Measurements from ENCODE around the gene PAQR8. TPM values are rescaled to one million over a fixed set of nuclear protein-coding genes. Genes with fewer than 3 reads are reported as not detected.

PAQR8 gene
- total and polyA plus RNA-seq, 2 of the 13 experiments (the other 11 are each of a cell fraction or from before 2014, with no cell fraction given): 37.7 to 50.7 TPM

DNA sequence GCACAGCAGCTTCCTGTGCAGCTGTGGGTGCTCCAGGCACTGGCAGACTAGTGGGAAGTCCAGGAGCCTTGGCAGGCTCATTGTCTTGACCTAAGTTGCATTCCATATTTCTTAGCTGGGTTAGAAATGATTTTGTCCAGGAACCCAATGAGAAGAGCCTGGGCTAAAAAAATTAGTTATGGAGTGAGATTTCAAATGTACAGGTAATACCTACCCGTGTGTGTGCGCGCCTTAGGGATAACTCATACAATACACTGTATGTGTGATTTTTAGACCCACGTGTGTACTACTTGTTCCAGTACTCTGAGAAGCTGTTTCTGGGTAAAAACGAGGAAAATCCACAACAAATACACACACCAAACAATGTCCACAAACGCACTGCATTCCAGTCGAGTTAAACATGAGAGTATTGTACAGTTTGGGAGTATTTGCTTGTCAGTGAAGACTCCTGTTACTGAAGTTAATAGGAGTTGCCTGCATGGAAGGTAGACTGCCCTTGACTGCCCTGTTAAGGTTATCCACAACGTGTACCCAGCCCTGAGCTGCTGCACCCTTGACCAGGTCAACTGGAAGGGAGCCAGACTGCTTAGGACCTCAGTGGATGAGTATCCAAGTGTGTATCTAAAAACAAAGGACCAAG lies 1.4 kb downstream of the PAQR8 start (continued):
- TF ChIP-seq, protein P1, sequence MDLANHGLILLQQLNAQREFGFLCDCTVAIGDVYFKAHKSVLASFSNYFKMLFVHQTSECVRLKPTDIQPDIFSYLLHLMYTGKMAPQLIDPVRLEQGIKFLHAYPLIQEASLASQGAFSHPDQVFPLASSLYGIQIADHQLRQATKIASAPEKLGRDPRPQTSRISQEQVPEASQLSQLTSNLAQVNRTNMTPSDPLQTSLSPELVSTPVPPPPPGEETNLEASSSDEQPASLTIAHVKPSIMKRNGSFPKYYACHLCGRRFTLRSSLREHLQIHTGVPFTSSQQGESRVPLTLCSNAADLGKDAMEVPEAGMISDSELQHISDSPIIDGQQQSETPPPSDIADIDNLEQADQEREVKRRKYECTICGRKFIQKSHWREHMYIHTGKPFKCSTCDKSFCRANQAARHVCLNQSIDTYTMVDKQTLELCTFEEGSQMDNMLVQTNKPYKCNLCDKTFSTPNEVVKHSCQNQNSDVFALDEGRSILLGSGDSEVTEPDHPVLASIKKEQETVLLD (CRISPR knock-in tag; IDR thresholded peaks at IDR 0.05; ENCODE audit: low read depth): no peak
- no peak for TF ChIP-seq ETV5 (CRISPR knock-in tag; IDR thresholded peaks at IDR 0.05; ENCODE audit: borderline replicate concordance)
- TF ChIP-seq TCF7L2 (IDR thresholded peaks at IDR 0.05; ENCODE audit: low read depth, low read length): no peak
- no peak for TF ChIP-seq ZNF235 (CRISPR knock-in tag; IDR thresholded peaks at IDR 0.05; ENCODE audit: borderline replicate concordance)
- TF ChIP-seq MIER3 (CRISPR knock-in tag; IDR thresholded peaks at IDR 0.05; ENCODE audit: borderline replicate concordance): peak; percentile 76; the same call in 1 of the 2 replicates
- TF ChIP-seq MXD4 (CRISPR knock-in tag; IDR thresholded peaks at IDR 0.05): no peak; the same call in 1 of the 2 replicates
- peak; percentile 19; the same call in 1 of the 2 replicates for TF ChIP-seq STAG1 (CRISPR knock-in tag; IDR thresholded peaks at IDR 0.05)
- TF ChIP-seq, protein P2, sequence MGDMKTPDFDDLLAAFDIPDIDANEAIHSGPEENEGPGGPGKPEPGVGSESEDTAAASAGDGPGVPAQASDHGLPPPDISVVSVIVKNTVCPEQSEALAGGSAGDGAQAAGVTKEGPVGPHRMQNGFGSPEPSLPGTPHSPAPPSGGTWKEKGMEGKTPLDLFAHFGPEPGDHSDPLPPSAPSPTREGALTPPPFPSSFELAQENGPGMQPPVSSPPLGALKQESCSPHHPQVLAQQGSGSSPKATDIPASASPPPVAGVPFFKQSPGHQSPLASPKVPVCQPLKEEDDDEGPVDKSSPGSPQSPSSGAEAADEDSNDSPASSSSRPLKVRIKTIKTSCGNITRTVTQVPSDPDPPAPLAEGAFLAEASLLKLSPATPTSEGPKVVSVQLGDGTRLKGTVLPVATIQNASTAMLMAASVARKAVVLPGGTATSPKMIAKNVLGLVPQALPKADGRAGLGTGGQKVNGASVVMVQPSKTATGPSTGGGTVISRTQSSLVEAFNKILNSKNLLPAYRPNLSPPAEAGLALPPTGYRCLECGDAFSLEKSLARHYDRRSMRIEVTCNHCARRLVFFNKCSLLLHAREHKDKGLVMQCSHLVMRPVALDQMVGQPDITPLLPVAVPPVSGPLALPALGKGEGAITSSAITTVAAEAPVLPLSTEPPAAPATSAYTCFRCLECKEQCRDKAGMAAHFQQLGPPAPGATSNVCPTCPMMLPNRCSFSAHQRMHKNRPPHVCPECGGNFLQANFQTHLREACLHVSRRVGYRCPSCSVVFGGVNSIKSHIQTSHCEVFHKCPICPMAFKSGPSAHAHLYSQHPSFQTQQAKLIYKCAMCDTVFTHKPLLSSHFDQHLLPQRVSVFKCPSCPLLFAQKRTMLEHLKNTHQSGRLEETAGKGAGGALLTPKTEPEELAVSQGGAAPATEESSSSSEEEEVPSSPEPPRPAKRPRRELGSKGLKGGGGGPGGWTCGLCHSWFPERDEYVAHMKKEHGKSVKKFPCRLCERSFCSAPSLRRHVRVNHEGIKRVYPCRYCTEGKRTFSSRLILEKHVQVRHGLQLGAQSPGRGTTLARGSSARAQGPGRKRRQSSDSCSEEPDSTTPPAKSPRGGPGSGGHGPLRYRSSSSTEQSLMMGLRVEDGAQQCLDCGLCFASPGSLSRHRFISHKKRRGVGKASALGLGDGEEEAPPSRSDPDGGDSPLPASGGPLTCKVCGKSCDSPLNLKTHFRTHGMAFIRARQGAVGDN (CRISPR knock-in tag; IDR thresholded peaks at IDR 0.05): no peak
- no peak for TF ChIP-seq ZNF468 (CRISPR knock-in tag; IDR thresholded peaks at IDR 0.05)
- TF ChIP-seq, protein P3, sequence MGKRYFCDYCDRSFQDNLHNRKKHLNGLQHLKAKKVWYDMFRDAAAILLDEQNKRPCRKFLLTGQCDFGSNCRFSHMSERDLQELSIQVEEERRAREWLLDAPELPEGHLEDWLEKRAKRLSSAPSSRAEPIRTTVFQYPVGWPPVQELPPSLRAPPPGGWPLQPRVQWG (CRISPR knock-in tag; IDR thresholded peaks at IDR 0.05; ENCODE audit: borderline replicate concordance, low read depth): no peak
- TF ChIP-seq, protein P4, sequence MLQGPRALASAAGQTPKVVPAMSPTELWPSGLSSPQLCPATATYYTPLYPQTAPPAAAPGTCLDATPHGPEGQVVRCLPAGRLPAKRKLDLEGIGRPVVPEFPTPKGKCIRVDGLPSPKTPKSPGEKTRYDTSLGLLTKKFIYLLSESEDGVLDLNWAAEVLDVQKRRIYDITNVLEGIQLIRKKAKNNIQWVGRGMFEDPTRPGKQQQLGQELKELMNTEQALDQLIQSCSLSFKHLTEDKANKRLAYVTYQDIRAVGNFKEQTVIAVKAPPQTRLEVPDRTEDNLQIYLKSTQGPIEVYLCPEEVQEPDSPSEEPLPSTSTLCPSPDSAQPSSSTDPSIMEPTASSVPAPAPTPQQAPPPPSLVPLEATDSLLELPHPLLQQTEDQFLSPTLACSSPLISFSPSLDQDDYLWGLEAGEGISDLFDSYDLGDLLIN (CRISPR knock-in tag; IDR thresholded peaks at IDR 0.05; ENCODE audit: borderline replicate concordance): no peak
- TF ChIP-seq ZNF101 (CRISPR knock-in tag; IDR thresholded peaks at IDR 0.05; ENCODE audit: borderline replicate concordance, low read depth): no peak
- no peak for TF ChIP-seq NPAS2 (CRISPR knock-in tag; IDR thresholded peaks at IDR 0.05; ENCODE audit: borderline replicate concordance)
- TF ChIP-seq CBX1 (IDR thresholded peaks at IDR 0.05; ENCODE audit: low read depth): no peak
- TF ChIP-seq, protein P5, sequence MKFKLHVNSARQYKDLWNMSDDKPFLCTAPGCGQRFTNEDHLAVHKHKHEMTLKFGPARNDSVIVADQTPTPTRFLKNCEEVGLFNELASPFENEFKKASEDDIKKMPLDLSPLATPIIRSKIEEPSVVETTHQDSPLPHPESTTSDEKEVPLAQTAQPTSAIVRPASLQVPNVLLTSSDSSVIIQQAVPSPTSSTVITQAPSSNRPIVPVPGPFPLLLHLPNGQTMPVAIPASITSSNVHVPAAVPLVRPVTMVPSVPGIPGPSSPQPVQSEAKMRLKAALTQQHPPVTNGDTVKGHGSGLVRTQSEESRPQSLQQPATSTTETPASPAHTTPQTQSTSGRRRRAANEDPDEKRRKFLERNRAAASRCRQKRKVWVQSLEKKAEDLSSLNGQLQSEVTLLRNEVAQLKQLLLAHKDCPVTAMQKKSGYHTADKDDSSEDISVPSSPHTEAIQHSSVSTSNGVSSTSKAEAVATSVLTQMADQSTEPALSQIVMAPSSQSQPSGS (CRISPR knock-in tag; IDR thresholded peaks at IDR 0.05): peak; percentile 37; the same call in 1 of the 2 replicates
- peak; percentile 91 for TF ChIP-seq HNF4A (CRISPR knock-in tag; IDR thresholded peaks at IDR 0.05)
- TF ChIP-seq, protein P6, sequence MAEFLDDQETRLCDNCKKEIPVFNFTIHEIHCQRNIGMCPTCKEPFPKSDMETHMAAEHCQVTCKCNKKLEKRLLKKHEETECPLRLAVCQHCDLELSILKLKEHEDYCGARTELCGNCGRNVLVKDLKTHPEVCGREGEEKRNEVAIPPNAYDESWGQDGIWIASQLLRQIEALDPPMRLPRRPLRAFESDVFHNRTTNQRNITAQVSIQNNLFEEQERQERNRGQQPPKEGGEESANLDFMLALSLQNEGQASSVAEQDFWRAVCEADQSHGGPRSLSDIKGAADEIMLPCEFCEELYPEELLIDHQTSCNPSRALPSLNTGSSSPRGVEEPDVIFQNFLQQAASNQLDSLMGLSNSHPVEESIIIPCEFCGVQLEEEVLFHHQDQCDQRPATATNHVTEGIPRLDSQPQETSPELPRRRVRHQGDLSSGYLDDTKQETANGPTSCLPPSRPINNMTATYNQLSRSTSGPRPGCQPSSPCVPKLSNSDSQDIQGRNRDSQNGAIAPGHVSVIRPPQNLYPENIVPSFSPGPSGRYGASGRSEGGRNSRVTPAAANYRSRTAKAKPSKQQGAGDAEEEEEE (CRISPR knock-in tag; IDR thresholded peaks at IDR 0.05; ENCODE audit: borderline replicate concordance): no peak
